HT-29 (cell line): ENCODE results near the gene MYLK4. TPM values are rescaled to one million over a fixed set of nuclear protein-coding genes. Genes with fewer than 3 reads are reported as not detected.
"Not testable (repeated sequence)": the region's sequence is repeated elsewhere in the genome, so short reads cannot be mapped to it uniquely, and the experiment has no call there.

Source experiments
- DNase-seq: peaks from one replicate; pipeline ENCODE4 v3.0.0-alpha.2; 2015; ENCODE audit warnings: low spot score
- total RNA-seq: library from RNA; depleted of rRNA; stranded (reverse); fragments of >200 nt; shearing (Covaris generic); gene quantifications from 2 replicates; pipeline ENCODE4 v1.2.3, GENCODE V29; 2014

Gene MYLK4
- total RNA-seq, 1 experiment from 2014 or later = 0.03 TPM

- no peak for DNase-seq
These were observed 29.5 kb upstream of the MYLK4 start for GRCh38 chr6:2780102-2780737.

DNA sequence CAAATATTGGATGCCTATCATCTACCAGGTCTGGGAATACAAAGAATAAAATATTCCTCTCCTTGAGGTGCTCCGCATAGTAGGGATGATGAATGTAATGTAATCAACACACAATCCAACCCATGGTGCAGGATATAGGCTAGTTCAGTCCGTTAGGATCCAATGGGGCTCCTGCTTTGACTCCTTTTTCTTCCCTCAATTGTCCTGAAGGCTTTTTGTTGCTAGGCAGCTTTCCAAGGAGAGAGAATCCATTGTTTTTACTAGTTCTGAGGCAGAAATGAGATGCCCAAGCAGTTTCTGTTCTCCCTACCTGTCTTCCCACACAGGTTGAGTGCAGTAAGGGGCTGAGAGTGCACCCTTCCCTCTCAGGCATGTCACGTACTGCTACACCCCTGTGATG lies 26.5 kb upstream of the MYLK4 start:
- DNase-seq = no peak

GRCh38 chr6:2775003-2775402 lies 24.3 kb upstream of the MYLK4 start:
- no peak for DNase-seq

DNA sequence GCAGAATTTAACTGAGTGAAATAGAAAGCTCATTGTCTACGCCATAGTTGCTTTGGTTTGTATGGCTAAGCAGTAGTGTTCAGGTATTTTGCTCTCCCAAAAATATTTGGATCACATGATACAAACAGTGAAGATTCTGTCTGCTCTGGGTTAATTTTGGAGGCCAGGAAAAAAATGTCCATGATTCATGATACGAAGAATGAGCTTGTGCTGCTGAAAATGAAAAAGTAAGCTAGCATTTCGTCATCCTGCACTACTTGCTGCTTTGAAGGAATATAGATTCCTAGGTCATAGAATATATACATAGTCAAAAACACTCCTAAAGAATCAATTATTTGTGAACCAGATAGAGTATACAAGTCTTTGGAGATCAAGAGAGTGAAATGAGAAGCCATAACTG lies 22.7 kb upstream of the MYLK4 start:
- DNase-seq = no peak

GRCh38 chr6:2772840-2773239 lies 22.1 kb upstream of the MYLK4 start:
- no peak for DNase-seq

GRCh38 chr6:2771079-2771478 lies 20.4 kb upstream of the MYLK4 start:
- no peak for DNase-seq

DNA sequence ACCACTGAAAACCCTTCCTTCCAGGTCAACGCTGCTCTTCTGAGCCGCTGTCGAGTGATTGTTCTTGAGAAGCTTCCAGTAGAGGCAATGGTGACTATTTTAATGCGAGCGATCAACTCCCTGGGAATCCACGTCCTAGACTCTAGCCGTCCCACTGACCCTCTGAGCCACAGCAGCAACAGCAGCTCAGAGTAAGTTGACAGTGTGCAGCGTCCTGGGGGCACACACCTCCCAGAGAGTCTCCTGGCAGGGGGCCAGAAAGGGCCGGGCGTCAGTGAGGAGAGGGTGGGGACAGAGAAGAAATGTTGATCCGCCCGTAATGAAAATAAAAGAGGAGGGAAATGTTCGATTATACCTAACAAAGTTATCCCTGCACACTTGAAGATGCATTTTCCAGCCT lies 19.4 kb upstream of the MYLK4 start:
- DNase-seq = peak; percentile 79

GRCh38 chr6:2768696-2769095 lies 18.0 kb upstream of the MYLK4 start:
- no peak for DNase-seq

- no peak for DNase-seq
These were observed 17.2 kb upstream of the MYLK4 start for GRCh38 chr6:2767657-2768524.

- DNase-seq = peak; percentile 48
These were observed 16.3 kb upstream of the MYLK4 start for GRCh38 chr6:2766767-2767656.

DNA sequence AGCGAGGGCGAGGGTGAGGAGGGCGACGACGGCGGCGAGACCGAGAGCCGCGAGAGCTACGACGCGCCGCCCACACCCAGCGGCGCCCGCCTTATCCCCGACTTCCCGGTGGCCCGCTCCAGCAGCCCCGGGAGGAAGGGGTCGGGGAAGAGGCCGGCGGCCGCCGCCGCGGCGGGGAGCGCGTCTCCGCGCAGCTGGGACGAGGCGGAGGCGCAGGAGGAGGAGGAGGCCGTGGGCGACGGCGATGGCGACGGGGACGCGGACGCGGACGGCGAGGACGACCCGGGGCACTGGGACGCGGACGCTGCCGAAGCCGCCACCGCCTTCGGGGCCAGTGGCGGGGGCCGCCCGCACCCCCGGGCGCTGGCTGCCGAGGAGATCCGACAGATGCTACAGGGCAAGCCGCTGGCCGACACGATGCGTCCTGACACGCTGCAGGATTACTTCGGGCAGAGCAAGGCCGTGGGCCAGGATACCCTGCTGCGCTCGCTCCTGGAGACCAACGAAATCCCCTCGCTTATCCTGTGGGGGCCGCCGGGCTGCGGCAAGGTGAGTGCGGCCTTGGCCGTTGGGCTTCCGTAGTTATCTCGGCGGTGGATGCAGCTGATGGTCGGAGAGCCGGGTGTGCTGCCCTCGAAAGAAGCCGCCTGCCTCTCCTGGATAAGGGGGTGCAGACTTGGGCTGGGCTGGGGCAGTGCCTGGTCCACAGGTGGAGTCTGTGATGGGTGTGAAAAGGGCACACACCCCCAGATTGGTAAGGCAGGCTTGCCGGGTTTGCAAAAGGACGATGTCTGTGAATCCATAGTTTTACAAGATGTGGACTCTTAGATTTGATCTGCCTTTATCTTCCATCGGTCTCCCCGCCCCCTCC lies 15.4 kb upstream of the MYLK4 start:
- peak; percentile 45 for DNase-seq

GRCh38 chr6:2765166-2765895 lies 14.6 kb upstream of the MYLK4 start, which contains the start of gene WRNIP1:
Gene WRNIP1, plus strand, starts transcription at chr6:2765393. Its CDS starts 230 bp downstream, at chr6:2765623.
- peak; percentile 98 for DNase-seq

DNA sequence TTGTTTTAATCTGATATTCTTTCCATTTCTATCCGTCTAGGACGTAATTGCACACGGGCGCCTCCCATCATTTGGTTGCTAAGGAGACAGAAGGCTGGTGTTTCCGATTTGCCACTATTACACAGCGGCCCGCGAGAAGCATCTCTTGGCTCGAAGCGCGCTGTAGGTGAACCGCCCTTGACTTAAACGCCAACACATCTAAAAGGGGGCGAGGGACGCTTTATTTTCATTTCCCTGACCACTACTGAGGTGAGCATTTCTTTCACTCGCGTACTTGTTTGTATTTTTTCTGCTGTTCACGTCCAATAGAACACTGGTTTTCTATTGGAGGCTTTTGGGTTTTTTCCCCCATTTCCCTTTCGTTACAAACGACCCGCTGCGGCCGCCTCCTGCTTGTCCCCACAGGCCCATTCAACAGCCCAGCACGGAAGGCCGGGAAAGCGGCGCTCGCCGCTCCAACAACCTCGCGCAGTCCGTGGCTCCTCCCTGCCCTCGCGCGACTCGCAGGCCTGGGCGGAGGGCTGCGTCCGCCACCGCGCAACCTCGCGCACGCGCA lies 14.0 kb upstream of the MYLK4 start:
- DNase-seq = peak; percentile 71

DNA sequence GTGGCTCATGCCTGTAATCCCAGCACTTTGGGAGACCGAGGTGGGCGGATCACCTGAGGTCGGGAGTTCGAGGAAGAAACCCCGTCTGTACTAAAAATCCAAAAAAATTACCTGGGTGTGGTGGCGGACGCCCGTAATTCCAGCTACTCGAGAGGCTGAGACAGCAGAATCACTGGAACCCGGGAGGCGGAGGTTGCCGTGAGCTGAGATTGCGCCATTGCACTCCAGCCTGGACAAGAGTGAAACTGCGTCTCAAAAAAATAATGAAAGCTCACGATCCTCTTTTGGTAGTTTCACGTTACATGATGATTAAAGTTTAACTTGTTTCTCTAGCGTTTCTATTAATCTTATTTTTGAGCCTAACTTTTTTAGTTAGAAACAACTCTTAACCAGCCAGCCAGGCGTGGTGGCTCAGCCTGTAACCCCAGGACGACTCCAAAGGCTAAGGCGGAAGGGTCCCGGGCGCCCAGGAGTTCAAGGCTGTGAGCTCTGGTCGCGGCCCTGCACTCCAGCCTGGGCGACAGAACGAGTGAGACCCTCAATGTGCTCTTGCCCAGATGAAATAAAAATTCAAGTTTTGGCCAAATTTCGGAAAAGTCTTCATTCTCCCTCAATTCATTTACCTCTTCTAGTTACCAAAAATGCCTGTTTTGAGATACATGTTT lies 13.3 kb upstream of the MYLK4 start:
- no peak for DNase-seq

DNA sequence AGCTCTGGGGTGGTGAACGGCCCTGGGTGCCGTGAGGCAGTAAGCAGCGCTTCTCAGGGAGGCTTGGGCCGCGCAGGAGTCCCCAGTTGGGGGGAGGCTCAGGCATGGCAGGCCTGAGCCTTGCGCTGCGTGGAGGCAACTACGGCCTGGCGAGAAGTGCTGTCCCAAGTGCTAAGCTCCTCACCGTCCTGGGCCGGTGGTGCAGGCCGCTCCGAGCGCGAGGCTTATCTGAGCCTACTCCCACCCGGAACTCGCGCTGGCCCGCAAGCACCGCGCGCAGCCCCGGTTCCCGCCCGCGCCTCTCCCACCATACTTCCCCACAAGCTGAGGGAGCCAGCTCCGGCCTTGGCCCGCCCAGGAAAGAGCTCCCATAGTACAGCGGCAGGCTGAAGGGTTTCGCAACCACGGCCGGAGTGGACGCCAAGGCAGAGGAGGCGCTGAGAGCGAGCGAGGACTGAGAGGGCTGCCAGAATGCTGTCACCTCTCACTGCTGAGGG lies 12.7 kb upstream of the MYLK4 start:
- no peak for DNase-seq

DNA sequence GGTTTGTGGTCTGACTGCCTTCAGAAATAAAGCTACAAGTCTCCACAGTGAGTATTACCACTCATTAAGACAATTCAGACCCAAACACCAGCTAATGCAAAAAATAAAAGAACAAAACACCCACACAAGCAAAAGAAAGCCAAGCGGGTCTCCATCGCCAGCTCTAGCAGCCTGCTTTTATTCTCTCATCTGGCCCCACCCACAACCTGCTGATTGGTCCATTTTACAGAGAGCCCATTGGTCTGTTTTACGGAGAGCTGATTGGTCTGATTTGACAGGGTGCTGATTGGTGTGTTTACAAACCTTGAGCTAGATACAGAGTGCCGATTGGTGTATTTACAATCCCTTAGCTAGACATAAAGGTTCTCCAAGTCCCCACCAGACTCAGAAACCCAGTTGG lies 12.1 kb upstream of the MYLK4 start:
- DNase-seq = not testable (repeated sequence)

GRCh38 chr6:2760882-2761842 lies 10.4 kb upstream of the MYLK4 start:
- peak; percentile 10 for DNase-seq

- DNase-seq = no peak
These were observed 8.3 kb upstream of the MYLK4 start for GRCh38 chr6:2758980-2759379.
